Ecto neural progenitor cell (in vitro differentiated cells): ENCODE measurements around the gene HLCS.
A peak's percentile ranks its signal among the peaks of the same experiment; 100 is the strongest.

ENCODE experiments used
- DNase-seq: peaks from one replicate; pipeline ENCODE4 v3.0.0-alpha.2; 2018; ENCODE audit warnings: low spot score

The HLCS gene

GRCh38 chr21:36703123-36703522, 263.3 kb downstream of the HLCS start:
- DNase-seq, result no peak

GRCh38 chr21:36702622-36702968, 263.9 kb downstream of the HLCS start:
- no peak for DNase-seq

GRCh38 chr21:36701756-36702621, 264.5 kb downstream of the HLCS start:
- peak; percentile 51 for DNase-seq

GRCh38 chr21:36700971-36701755, 265.3 kb downstream of the HLCS start:
- peak; percentile 71 for DNase-seq
